Neutrophil (primary cell): ENCODE data around the gene PTPRD.

Experiments
- H3K27ac ChIP-seq: fragments of 200-600 bp; sonication (generic); 2 replicates; pipeline ENCODE4 v1.5.1; 2016; ENCODE audit warnings: mild to moderate bottlenecking, moderate library complexity
- H3K27me3 ChIP-seq: fragments of 200-600 bp; sonication (generic); 2 replicates; pipeline ENCODE4 v1.6.0; 2016; ENCODE audit warnings: mild to moderate bottlenecking
- H3K36me3 ChIP-seq: fragments of 200-600 bp; sonication (generic); 2 replicates; pipeline ENCODE4 v1.5.1; 2017
- H3K4me1 ChIP-seq, 2 experiments: fragments of 200-600 bp in 1 of 2; sonication (generic) in 1 of 2; 1 replicate in 1 of 2; 2 replicates in 1 of 2; pipeline versions ENCODE4 v1.5.1 to v1.6.1; 2013 to 2016; ENCODE audit warnings: low read depth in 1 of 2, low read length in 1 of 2, mild to moderate bottlenecking in 1 of 2, moderate library complexity in 1 of 2; ENCODE audit not compliant: control insufficient read depth in 1 of 2, insufficient read depth in 1 of 2
- H3K4me3 ChIP-seq, 2 experiments: fragments of 200-600 bp in 1 of 2; sonication (generic) in 1 of 2; 1 replicate in 1 of 2; 2 replicates in 1 of 2; pipeline ENCODE4 v1.5.1; 2013 to 2016; ENCODE audit warnings: low read depth in 1 of 2, low read length in 1 of 2, mild to moderate bottlenecking in 1 of 2, moderate library complexity in 1 of 2
- H3K9me3 ChIP-seq: fragments of 200-600 bp; sonication (generic); 2 replicates; pipeline ENCODE4 v1.5.1; 2016
- CTCF ChIP-seq: fragments of 200-600 bp; sonication (generic); IDR thresholded peaks from 2 replicates; pipeline ENCODE4 v1.5.1; 2016; ENCODE audit warnings: antibody characterized with exemption

The PTPRD gene

GRCh38 chr9:8670751-8671150 is 1942.1 kb downstream of the PTPRD start:
- no peaks in the 10 kb centered on the region for H3K9me3 ChIP-seq
- no peaks in the 10 kb centered on the region for H3K36me3 ChIP-seq
- TF ChIP-seq CTCF, result no peak
- no peaks in the 10 kb centered on the region for H3K27me3 ChIP-seq
- no peaks in the 10 kb centered on the region for H3K4me1 ChIP-seq
- no peak overlapping the region for H3K4me3 ChIP-seq
- H3K27ac ChIP-seq, result no peak overlapping the region

- TF ChIP-seq CTCF, result no peak
- Histone ChIP-seq H3K9me3 (no peaks in the 10 kb centered on the region), H3K4me3 (no peak overlapping the region), H3K27ac (no peak overlapping the region), H3K27me3 (no peaks in the 10 kb centered on the region), H3K4me1 (no peaks in the 10 kb centered on the region), H3K36me3 (no peaks in the 10 kb centered on the region)
These were observed 1944.1 kb downstream of the PTPRD start for GRCh38 chr9:8668751-8669150.

- no peak for TF ChIP-seq CTCF
- Histone ChIP-seq H3K4me1 (no peaks in the 10 kb centered on the region), H3K27me3 (no peaks in the 10 kb centered on the region), H3K9me3 (no peaks in the 10 kb centered on the region), H3K4me3 (no peak overlapping the region), H3K27ac (no peak overlapping the region), H3K36me3 (no peaks in the 10 kb centered on the region)
These were observed 1944.6 kb downstream of the PTPRD start for GRCh38 chr9:8668231-8668630.

GRCh38 chr9:8666060-8666459 is 1946.7 kb downstream of the PTPRD start:
- H3K36me3 ChIP-seq, result no peaks in the 10 kb centered on the region
- no peak overlapping the region for H3K4me3 ChIP-seq
- H3K9me3 ChIP-seq, result no peaks in the 10 kb centered on the region
- no peak overlapping the region for H3K27ac ChIP-seq
- H3K4me1 ChIP-seq, result no peaks in the 10 kb centered on the region
- H3K27me3 ChIP-seq, result no peaks in the 10 kb centered on the region
- TF ChIP-seq CTCF, result no peak

- H3K4me3 ChIP-seq, result no peak overlapping the region
- H3K27ac ChIP-seq, result no peak overlapping the region
- H3K27me3 ChIP-seq, result no peaks in the 10 kb centered on the region
- H3K4me1 ChIP-seq, result no peaks in the 10 kb centered on the region
- no peaks in the 10 kb centered on the region for H3K9me3 ChIP-seq
- H3K36me3 ChIP-seq, result no peaks in the 10 kb centered on the region
- TF ChIP-seq CTCF, result no peak
These were observed 1952.4 kb downstream of the PTPRD start for GRCh38 chr9:8660383-8660782.

GRCh38 chr9:8659108-8659507 is 1953.7 kb downstream of the PTPRD start:
- no peaks in the 10 kb centered on the region for H3K27me3 ChIP-seq
- no peak overlapping the region for H3K4me3 ChIP-seq
- no peaks in the 10 kb centered on the region for H3K4me1 ChIP-seq
- no peak overlapping the region for H3K27ac ChIP-seq
- H3K36me3 ChIP-seq, result no peaks in the 10 kb centered on the region
- H3K9me3 ChIP-seq, result no peaks in the 10 kb centered on the region
- no peak for TF ChIP-seq CTCF
